Stimulated activated CD8-positive, alpha-beta memory T cell treated with anti-CD3 and anti-CD28 coated beads, Interleukin-15, amount 100 ng/mL, for 4 hours (primary cell): Measurements from ENCODE around the gene BBIP1.

ENCODE experiments used
- DNase-seq, 2 donors: peaks; one replicate each; pipeline ENCODE4 v3.0.0-alpha.2; 2020; ENCODE audit warnings: low read depth in 2 of 2

BBIP1 gene

GRCh38 chr10:110918643-110919348 lies at the start of gene BBIP1:
TSS of gene BBIP1 (minus strand) at chr10:110919180. CDS start at chr10:110918157, 1,023 bp downstream.
- DNase-seq = no peak

- no peak for DNase-seq
These were observed 48.7 kb upstream of the BBIP1 start for GRCh38 chr10:110967645-110968044.

- DNase-seq = no peak
These were observed 48.1 kb upstream of the BBIP1 start for GRCh38 chr10:110967009-110967630.

GRCh38 chr10:110966146-110966545 lies 47.2 kb upstream of the BBIP1 start:
- DNase-seq = no peak

- no peak for DNase-seq
These were observed 46.2 kb upstream of the BBIP1 start for GRCh38 chr10:110965216-110965615.

GRCh38 chr10:110964681-110965080 lies 45.7 kb upstream of the BBIP1 start:
- DNase-seq = no peak

GRCh38 chr10:110963162-110963561 lies 44.2 kb upstream of the BBIP1 start:
- no peak for DNase-seq

- DNase-seq = no peak
These were observed 43.5 kb upstream of the BBIP1 start for GRCh38 chr10:110962443-110962842.

- no peak for DNase-seq
These were observed 41.3 kb upstream of the BBIP1 start for GRCh38 chr10:110960333-110960712.

- DNase-seq = no peak
These were observed 40.7 kb upstream of the BBIP1 start for GRCh38 chr10:110959379-110960332.

- DNase-seq = no peak
These were observed 38.6 kb upstream of the BBIP1 start for GRCh38 chr10:110957606-110958005.

GRCh38 chr10:110951381-110951780 lies 32.4 kb upstream of the BBIP1 start:
- no peak for DNase-seq

- DNase-seq = no peak
These were observed 28.1 kb upstream of the BBIP1 start for GRCh38 chr10:110947061-110947595.

- DNase-seq = no peak
These were observed 27.5 kb upstream of the BBIP1 start for GRCh38 chr10:110946496-110946895.

GRCh38 chr10:110944792-110945396 lies 25.9 kb upstream of the BBIP1 start:
- DNase-seq = no peak

- DNase-seq = no peak
These were observed 20.4 kb upstream of the BBIP1 start for GRCh38 chr10:110939419-110939818.

- DNase-seq = no peak
These were observed 17.8 kb upstream of the BBIP1 start for GRCh38 chr10:110936757-110937156.

GRCh38 chr10:110932505-110933180 lies 13.7 kb upstream of the BBIP1 start:
- no peak for DNase-seq

- no peak for DNase-seq
These were observed 12.9 kb upstream of the BBIP1 start for GRCh38 chr10:110931769-110932381.

- no peak for DNase-seq
These were observed 8.5 kb upstream of the BBIP1 start for GRCh38 chr10:110927461-110927860.
